Amygdala (tissue), 56 donors: ENCODE measurements around the gene PTPA.
A peak's percentile ranks its signal among the peaks of the same experiment; 100 is the strongest.

Experiments used
- DNase-seq, 56 donors: peaks; one replicate each; lab custom pipeline; 2025; lab: John Stamatoyannopoulos, UW

PTPA gene

GRCh38 chr9:129080601-129081387 is 30.4 kb upstream of the PTPA start, which contains the start of gene DOLPP1:
DOLPP1 (plus strand) TSS chr9:129081111; CDS start chr9:129081132, 21 bp downstream.
- peak; percentile 94 to 100 (median 98) for DNase-seq

- peak in 2 of 56 donors; percentile 57 to 58 for DNase-seq
Measured at GRCh38 chr9:129081388-129081904, 29.8 kb upstream of the PTPA start.

GRCh38 chr9:129084087-129084486 is 27.1 kb upstream of the PTPA start:
- no peak for DNase-seq

GRCh38 chr9:129089246-129089645 is 22.0 kb upstream of the PTPA start:
- DNase-seq: no peak

GRCh38 chr9:129093602-129094386 is 17.4 kb upstream of the PTPA start:
- DNase-seq: no peak

- no peak for DNase-seq
Measured at GRCh38 chr9:129094387-129095169, 16.6 kb upstream of the PTPA start.

GRCh38 chr9:129095170-129095667 is 16.0 kb upstream of the PTPA start:
- no peak for DNase-seq

GRCh38 chr9:129095908-129096307 is 15.3 kb upstream of the PTPA start:
- no peak for DNase-seq

GRCh38 chr9:129097671-129098306 is 13.4 kb upstream of the PTPA start:
- DNase-seq: no peak

- DNase-seq: no peak
Measured at GRCh38 chr9:129098328-129098727, 12.9 kb upstream of the PTPA start.

GRCh38 chr9:129100383-129101169 is 10.6 kb upstream of the PTPA start:
- no peak for DNase-seq

GRCh38 chr9:129101279-129101678 is 9.9 kb upstream of the PTPA start:
- no peak for DNase-seq

- DNase-seq: no peak
Measured at GRCh38 chr9:129102095-129102525, 9.1 kb upstream of the PTPA start.

GRCh38 chr9:129102791-129103594 is 8.2 kb upstream of the PTPA start:
- peak in 23 of 56 donors; percentile 4 to 49 (median 21) for DNase-seq

GRCh38 chr9:129103595-129103965 is 7.6 kb upstream of the PTPA start:
- no peak for DNase-seq

- no peak for DNase-seq
Measured at GRCh38 chr9:129104051-129104450, 7.2 kb upstream of the PTPA start.

- no peak for DNase-seq
Measured at GRCh38 chr9:129105857-129106694, 5.1 kb upstream of the PTPA start.
